ENCODE results near the gene KRT5. TPM values are rescaled to one million over a fixed set of nuclear protein-coding genes. Genes with fewer than 3 reads are reported as not detected.

KRT5 gene
- polyA plus RNA-seq, 1 experiment = not detected

- CTCF ChIA-PET = interaction anchor here (1.1 kb wide), 1 partner anchor 12 kb away, joined by 3 read pairs; no protein-coding TSS in a partner anchor
- POLR2A ChIA-PET = no interaction called here
- Histone ChIP-seq H3K27me3 (ENCODE audit: control insufficient read depth, insufficient read depth, low read length) (peaks cover 15% of the 10 kb centered on the region), H3K4me3 (ENCODE audit: low read depth, low read length) (no peak overlapping the region), H3K36me3 (ENCODE audit: control insufficient read depth, insufficient read depth, low read length) (no peaks in the 10 kb centered on the region)
- DNase-seq (ENCODE audit: low read depth) = no peak
- no peak for TF ChIP-seq CTCF (IDR thresholded peaks at IDR 0.05; ENCODE audit: insufficient read depth, low read depth, low read length)
Observed at GRCh38 chr12:52528641-52529143, 8.5 kb upstream of the KRT5 start.

GRCh38 chr12:52527121-52527800, 7.1 kb upstream of the KRT5 start:
- Histone ChIP-seq H3K27me3 (ENCODE audit: control insufficient read depth, insufficient read depth, low read length) (peaks cover 21% of the 10 kb centered on the region), H3K36me3 (ENCODE audit: control insufficient read depth, insufficient read depth, low read length) (no peaks in the 10 kb centered on the region), H3K4me3 (ENCODE audit: low read depth, low read length) (no peak overlapping the region)
- ChIA-PET CTCF (no interaction called here), POLR2A (no interaction called here)
- DNase-seq (ENCODE audit: low read depth) = no peak
- no peak for TF ChIP-seq CTCF (IDR thresholded peaks at IDR 0.05; ENCODE audit: insufficient read depth, low read depth, low read length)

GRCh38 chr12:52526511-52526951, 6.3 kb upstream of the KRT5 start:
- TF ChIP-seq CTCF (IDR thresholded peaks at IDR 0.05; ENCODE audit: insufficient read depth, low read depth, low read length) = no peak
- ChIA-PET CTCF (no interaction called here), POLR2A (no interaction called here)
- no peaks in the 10 kb centered on the region for H3K36me3 ChIP-seq (ENCODE audit: control insufficient read depth, insufficient read depth, low read length)
- H3K27me3 ChIP-seq (ENCODE audit: control insufficient read depth, insufficient read depth, low read length) = peaks cover 23% of the 10 kb centered on the region
- DNase-seq (ENCODE audit: low read depth) = no peak
- no peak overlapping the region for H3K4me3 ChIP-seq (ENCODE audit: low read depth, low read length)

GRCh38 chr12:52525661-52526499, 5.7 kb upstream of the KRT5 start:
- DNase-seq (ENCODE audit: low read depth) = no peak
- TF ChIP-seq CTCF (IDR thresholded peaks at IDR 0.05; ENCODE audit: insufficient read depth, low read depth, low read length) = no peak
- Histone ChIP-seq H3K4me3 (ENCODE audit: low read depth, low read length) (no peak overlapping the region), H3K36me3 (ENCODE audit: control insufficient read depth, insufficient read depth, low read length) (no peaks in the 10 kb centered on the region), H3K27me3 (ENCODE audit: control insufficient read depth, insufficient read depth, low read length) (peaks cover 21% of the 10 kb centered on the region)
- CTCF ChIA-PET = no interaction called here
- POLR2A ChIA-PET = no interaction called here

GRCh38 chr12:52524898-52525591, 4.9 kb upstream of the KRT5 start:
- Histone ChIP-seq H3K4me3 (ENCODE audit: low read depth, low read length) (no peak overlapping the region), H3K27me3 (ENCODE audit: control insufficient read depth, insufficient read depth, low read length) (peaks cover 22% of the 10 kb centered on the region), H3K36me3 (ENCODE audit: control insufficient read depth, insufficient read depth, low read length) (no peaks in the 10 kb centered on the region)
- POLR2A ChIA-PET = no interaction called here
- CTCF ChIA-PET = no interaction called here
- TF ChIP-seq CTCF (IDR thresholded peaks at IDR 0.05; ENCODE audit: insufficient read depth, low read depth, low read length) = no peak
- DNase-seq (ENCODE audit: low read depth) = no peak
